SK-N-SH (cell line): ENCODE data around the gene HHAT.

ENCODE experiments used
- FOXJ3 ChIP-seq: sonication (generic); formaldehyde crosslinking; IDR thresholded peaks from 2 replicates; pipeline ENCODE4 v1.5.1; 2020; ENCODE audit warnings: mild to moderate bottlenecking, missing genetic modification reagents
- NFIC ChIP-seq: IDR thresholded peaks from 2 replicates; pipeline ENCODE4 v1.4.0; 2012; ENCODE audit warnings: borderline replicate concordance
- NRF1 ChIP-seq: IDR thresholded peaks from 2 replicates; pipeline ENCODE4 v1.6.1; 2012; ENCODE audit warnings: low read depth, mild to moderate bottlenecking, low read length
- REST ChIP-seq: IDR thresholded peaks from 2 replicates; pipeline ENCODE4 v1.6.1; 2012; ENCODE audit warnings: mild to moderate bottlenecking, low read depth, low read length, moderate library complexity
- TF ChIP-seq, protein P1 (sequence below): fragments of 200-600 bp; sonication (generic); IDR thresholded peaks from 2 replicates; pipeline ENCODE4 v1.6.1; 2017; ENCODE audit warnings: antibody characterized with exemption, mild to moderate bottlenecking, moderate library complexity

DNA sequence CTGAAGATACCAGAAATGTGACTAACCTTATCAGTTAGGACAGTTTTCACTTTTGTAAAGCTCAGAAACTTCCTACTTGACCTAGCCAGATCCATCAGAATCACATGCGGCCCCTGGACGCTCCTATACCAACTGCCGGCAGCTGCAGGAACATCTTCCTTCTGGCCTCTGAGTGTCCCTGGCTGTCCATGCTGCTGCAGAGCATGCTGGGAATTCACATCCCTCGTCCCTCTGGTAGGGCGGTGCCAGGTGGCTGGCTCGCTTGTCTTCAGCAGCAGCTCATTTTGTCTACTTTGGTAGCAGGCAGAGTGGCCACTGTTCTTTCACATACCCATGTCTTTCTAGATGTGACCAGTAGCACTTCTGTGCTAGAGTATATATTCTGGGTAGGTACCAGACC, 34.4 kb downstream of the HHAT start:
- TF ChIP-seq, protein P1, sequence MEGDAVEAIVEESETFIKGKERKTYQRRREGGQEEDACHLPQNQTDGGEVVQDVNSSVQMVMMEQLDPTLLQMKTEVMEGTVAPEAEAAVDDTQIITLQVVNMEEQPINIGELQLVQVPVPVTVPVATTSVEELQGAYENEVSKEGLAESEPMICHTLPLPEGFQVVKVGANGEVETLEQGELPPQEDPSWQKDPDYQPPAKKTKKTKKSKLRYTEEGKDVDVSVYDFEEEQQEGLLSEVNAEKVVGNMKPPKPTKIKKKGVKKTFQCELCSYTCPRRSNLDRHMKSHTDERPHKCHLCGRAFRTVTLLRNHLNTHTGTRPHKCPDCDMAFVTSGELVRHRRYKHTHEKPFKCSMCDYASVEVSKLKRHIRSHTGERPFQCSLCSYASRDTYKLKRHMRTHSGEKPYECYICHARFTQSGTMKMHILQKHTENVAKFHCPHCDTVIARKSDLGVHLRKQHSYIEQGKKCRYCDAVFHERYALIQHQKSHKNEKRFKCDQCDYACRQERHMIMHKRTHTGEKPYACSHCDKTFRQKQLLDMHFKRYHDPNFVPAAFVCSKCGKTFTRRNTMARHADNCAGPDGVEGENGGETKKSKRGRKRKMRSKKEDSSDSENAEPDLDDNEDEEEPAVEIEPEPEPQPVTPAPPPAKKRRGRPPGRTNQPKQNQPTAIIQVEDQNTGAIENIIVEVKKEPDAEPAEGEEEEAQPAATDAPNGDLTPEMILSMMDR: no peak
- TF ChIP-seq FOXJ3 (no peak), REST (no peak), NRF1 (no peak), NFIC (no peak)
